Tongue (tissue), 2 donors: ENCODE data around the gene RPA1. TPM values are rescaled to one million over a fixed set of nuclear protein-coding genes. Genes with fewer than 3 reads are reported as not detected.
"Not testable (repeated sequence)": the region's sequence is repeated elsewhere in the genome, so short reads cannot be mapped to it uniquely, and the experiment has no call there.

Experiments used
- DNase-seq: peaks from one replicate; pipeline ENCODE4 v3.0.0-alpha.2; 2015
- total RNA-seq: library from RNA; depleted of rRNA; stranded (reverse); fragments of >200 nt; gene quantifications from one replicate; pipeline ENCODE4 v1.2.3, GENCODE V29; 2014

The RPA1 gene
- total RNA-seq, 1 donor from 2014 or later, result 40.5 TPM

GRCh38 chr17:1880851-1881630 is 51.2 kb downstream of the RPA1 start:
- DNase-seq, result no peak

DNA sequence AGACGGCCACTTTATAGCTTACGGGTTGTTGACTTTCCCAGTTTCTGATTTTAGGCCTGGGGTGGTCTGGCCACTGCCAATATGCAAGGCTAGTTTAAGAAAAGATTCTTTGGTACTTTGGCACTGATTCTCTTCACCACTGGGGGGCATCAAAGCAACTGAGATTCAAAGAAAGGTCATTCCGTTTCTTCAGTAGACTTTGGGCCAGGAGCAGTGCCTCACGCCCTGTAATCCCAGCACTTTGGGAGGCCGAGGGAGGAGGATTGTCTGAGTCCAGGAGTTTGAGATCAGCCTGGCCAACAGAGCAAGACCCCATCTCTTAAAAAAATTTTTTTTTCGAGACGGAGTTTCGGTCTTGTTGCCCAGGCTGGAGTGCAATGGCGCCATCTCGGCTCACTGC is 53.0 kb downstream of the RPA1 start:
- DNase-seq, result peak; percentile 47

DNA sequence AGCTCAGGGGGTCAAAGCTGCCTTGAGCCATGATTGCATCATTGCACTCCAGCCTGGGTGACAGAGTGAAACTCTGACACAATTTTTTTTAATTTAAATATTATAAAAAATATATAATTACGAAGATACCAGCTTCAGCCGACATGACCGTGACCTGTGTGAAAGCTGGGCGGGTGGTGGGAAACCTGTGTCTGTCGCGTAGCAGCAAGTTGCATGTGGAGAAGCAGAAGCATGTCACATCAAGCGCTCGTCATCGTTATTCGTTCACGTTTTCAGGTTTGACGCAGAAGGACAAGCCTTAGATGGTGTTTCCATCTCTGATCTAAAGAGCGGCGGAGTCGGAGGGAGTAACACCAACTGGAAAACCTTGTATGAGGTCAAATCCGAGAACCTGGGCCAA is 53.7 kb downstream of the RPA1 start:
- DNase-seq, result no peak

GRCh38 chr17:1888741-1889140 is 58.9 kb downstream of the RPA1 start:
- no peak for DNase-seq

DNA sequence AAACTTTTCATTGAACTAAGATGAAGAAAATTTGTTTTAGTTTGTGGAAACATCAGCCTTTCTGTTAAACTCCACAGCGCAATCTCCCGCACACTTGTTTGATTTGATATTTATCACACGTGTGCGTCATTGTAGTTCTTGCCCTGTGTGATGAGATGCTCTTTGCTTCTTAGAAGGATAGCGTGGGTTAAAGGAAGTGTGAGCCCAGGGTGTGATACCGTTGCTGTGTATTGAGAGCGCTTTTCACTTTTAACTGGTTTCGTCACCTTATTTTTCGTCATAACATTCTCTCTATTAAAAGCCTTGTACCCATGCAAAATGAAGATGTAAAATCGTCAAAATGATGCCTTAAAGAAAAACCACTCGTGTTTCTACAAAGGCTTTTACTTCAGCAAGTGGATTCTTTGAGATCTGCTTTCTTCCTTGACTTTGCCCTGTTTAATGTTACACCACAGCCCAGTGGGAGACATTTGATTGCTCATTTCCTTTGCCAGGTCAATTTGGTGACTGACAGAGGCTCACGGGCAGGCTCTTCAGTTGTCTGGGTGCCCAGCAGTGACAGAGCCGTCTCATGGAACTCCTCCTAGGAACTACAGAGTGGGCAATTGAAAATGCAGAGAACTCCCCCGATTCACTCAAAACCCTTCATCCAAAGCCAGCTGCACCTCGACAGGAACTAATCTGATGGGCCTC is 61.1 kb downstream of the RPA1 start:
- no peak for DNase-seq

DNA sequence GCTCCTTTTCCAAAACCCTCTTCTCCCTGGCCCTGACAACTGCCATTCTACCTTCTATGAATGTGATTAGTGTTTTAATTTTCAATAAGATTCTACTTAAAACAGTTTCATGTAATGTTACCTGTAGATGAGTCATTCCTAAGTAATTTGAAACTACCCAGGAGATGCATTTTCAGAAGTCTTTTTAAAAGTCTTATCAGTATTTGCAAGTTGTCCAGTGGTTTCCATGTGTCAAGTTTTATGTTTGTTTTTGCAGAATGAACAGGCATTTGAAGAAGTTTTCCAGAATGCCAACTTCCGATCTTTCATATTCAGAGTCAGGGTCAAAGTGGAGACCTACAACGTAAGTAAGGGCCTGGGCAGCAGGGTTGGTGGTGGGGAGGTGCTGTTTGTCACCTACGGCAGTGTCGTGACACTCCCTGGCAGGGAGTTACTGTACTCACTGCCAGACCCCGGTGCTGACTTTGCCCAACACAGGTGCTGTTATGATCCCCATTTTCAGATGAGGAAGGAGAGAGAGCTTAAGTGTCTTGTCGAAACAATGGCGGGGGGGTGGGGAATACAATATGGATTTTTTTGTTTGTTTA is 65.0 kb downstream of the RPA1 start:
- DNase-seq, result no peak

DNA sequence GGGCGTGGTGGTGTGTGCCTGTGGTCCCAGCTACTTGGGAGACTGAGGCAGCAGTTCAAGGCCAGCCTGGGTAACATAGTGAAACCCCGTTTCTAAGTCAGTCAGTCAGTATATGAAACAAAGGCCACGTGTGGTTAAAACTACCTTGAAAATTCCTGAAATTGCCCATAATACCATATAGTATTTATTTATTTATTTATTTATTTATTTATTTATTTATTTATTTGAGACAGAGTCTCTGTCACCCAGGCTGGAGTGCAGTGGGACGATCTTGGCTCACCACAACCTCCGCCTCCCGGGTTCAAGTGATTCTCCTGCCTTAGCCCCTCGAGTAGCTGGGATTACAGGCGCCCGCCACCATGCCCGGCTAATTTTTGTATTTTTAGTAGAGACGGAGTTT is 65.7 kb downstream of the RPA1 start:
- DNase-seq, result not testable (repeated sequence)

DNA sequence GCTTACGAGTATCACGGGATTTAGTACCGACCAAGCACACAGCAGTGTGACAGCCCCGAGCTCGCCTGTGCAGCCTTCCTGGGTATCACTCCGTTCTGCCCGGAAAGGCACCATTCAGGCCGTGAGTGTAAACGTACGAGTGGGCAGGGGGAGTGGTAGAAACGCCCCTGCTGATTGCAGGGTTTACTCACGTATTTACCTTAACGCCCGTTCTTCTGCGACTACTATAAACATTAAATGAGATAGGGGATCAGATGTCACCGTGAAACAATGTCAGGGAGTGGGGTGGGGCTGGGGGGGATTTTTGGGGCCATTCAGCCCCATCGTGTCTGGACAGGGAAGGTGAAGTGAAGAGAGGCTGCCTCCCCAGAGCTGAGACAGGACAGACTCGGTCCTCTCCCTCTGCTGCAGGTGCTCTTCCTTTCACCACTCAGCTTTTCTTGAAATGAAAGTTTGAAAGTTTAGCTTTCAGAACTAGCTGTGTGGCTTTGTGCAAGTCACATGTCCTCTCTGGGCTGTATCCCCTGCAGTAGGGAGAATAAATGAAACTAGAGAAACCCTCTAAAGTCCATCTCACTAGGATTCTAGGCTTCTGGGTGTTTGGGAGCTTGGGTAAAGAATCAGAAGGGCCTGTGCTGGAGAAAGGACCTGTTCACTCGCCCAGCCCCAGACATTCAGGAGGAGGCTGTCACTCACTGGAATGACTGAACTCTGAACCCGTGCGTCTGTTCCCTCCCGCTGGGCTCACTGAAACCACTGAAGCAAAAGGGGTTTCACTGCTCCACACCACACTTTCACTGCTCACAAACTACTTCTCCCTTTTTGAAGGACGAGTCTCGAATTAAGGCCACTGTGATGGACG is 66.7 kb downstream of the RPA1 start:
- no peak for DNase-seq

- no peak for DNase-seq
Observed at GRCh38 chr17:1897105-1897656, 67.4 kb downstream of the RPA1 start.

DNA sequence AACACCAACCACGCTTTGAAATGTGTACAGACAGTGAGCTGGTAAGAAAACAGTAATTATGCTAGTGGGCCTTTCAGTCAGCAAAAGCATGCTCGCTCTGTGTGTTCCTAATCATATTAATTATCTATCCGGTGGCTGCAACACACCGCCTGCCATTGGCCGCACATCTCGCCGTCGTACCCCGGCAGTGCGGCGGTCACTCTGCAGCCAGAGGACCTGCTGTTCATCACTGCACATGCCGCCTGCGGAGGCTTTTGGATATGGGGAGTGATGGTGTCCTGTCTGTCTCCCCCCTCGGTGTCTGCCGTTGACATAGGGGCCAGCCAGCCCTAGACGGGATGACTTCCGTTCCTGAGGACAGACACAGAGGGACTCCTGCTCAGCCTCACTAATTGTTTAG is 68.5 kb downstream of the RPA1 start:
- DNase-seq, result no peak

DNA sequence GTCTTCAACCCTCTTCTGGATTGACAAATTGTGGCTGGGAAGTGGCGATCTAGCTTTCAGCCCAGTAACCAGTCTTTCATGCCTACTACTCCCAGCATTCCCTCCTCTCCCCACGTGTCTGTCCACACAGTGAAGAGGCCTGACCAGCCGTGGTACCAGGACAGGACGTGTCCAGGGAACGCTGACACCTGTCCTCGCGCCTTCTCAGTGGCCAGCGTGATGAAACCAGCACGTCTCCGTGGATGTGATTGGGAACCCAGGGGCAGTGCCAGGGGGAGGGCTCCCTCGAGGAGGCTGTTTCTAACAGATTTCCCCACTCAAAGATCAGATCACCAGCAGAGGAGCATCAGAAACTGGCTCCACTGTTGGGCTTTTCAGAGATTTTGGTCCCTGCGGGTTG is 69.1 kb downstream of the RPA1 start:
- DNase-seq, result no peak

DNA sequence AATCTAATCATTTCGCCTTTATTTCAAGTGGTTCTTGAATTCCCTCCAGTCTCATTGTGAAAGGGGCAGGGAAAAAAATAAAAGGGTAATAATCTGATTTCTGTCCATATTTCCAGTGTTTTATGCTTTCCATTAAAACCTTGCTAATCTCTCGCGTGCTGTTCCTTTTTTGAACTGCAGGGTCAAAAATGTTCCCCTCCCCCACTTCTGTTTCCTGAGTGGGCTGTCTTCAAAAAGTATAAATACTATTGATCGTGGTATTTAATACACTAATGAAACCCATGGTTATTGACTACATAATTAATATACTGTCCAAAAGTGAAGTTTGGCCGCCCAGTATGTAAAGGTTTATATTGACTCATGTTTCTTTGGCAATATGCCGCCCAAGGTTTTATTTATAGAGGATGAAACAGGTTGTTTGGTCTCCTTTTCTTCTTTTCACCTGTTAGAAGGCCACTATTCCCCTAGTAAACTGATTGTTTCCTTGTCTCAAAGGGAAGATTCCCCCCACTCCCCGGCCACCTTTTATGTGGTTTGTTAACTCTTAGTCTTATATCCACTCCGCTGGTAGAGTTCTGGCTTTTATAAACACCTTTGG is 69.7 kb downstream of the RPA1 start:
- no peak for DNase-seq

DNA sequence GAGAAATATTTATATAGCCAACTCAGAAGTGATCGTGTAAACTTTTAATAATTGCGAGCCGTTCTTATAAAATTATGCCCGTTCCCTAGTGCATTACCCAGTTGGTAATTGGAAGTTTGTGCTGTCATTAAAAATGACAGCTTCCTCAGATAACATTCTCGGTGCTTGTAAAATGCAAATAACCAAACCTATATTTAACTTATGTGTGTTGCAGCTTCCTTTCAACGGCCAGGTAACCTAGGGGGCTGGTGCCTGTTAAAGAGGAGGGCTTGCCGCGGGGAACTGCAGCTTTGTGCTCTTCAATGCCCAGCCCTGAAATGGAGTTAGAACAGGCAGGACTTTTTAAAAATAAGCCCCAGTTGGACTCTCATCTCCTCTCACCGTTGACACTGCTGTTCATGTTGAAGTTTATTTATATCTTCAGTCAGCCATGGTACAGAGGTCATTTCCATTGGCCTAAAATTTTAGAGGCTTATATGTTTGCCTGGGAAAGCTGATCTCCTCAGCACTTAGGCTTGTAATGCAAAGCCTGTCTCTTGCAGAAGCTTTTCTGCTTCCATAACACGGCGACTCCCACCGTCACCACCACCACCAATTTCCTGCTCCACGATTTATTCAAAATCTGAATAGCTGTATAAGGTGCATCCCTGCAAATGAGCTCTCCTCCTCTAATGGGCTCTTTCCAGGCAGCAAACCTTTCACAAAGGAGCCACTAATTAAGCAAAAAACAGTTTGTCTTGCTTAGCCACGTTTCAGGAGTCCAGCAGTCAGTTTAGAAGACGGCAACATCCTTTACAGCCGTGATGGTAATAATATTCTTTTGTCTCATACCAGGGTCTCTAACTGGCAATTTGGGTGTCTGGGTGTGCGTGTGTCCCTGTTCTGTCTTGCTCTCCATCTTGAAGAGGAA is 74.7 kb downstream of the RPA1 start:
- peak; percentile 47 for DNase-seq

GRCh38 chr17:1905190-1905913 is 75.5 kb downstream of the RPA1 start:
- peak; percentile 64 for DNase-seq

GRCh38 chr17:1906662-1907101 is 76.9 kb downstream of the RPA1 start:
- DNase-seq, result peak; percentile 58

GRCh38 chr17:1907216-1907631 is 77.4 kb downstream of the RPA1 start:
- no peak for DNase-seq

- DNase-seq, result peak; percentile 82
Observed at GRCh38 chr17:1907909-1908698, 78.3 kb downstream of the RPA1 start.

GRCh38 chr17:1908699-1909309 is 79.0 kb downstream of the RPA1 start:
- peak; percentile 92 for DNase-seq

GRCh38 chr17:1909985-1910384 is 80.2 kb downstream of the RPA1 start:
- DNase-seq, result no peak
